Stimulated activated CD8-positive, alpha-beta memory T cell treated with anti-CD3 and anti-CD28 coated beads, Interleukin-7, amount 100 ng/mL, for 48 hours (primary cell): Measurements from ENCODE around the gene CMA1.
"Not testable (repeated sequence)": the region's sequence is repeated elsewhere in the genome, so short reads cannot be mapped to it uniquely, and the experiment has no call there.

Experiments
- DNase-seq, 2 donors: peaks; one replicate each; pipeline ENCODE4 v3.0.0-alpha.2; 2020; ENCODE audit warnings: low read depth in 1 of 2; ENCODE audit errors: extremely low read depth in 1 of 2

CMA1 gene

DNA sequence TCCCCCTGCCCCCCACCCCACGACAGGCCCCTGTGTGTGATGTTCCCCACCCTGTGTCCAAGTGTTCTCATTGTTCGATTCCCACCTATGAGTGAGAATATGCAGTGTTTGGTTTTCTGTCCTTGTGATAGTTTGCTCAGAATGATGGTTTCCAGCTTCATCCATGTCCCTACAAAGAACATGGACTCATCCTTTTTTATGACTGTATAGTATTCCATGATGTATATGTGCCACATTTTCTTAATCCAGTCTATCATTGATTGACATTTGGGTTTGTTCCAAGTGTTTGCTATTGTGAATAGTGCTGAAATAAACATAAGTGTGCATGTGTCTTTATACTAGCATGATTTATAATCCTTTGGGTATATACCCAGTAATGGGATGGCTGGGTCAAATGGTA lies 37.6 kb downstream of the CMA1 start:
- not testable (repeated sequence) for DNase-seq

DNA sequence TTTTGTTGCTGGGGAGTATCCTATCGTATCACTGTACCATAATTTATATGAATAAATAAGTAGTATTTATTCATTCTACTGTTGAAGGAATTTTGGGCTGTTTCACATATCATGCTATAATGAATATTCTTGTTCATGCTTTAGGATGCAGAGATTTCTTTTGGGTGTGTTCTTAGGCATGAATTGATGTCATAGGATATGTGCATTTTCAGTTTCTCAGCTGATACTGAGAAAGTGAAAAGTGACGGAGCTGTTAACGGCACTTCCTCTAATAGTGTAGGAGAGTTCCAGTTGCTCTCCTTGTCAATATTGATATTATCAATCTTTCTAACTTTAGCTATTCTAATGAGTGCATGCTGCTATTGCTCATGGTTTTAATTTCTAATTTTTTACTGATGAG lies 42.3 kb downstream of the CMA1 start:
- DNase-seq, result no peak

DNA sequence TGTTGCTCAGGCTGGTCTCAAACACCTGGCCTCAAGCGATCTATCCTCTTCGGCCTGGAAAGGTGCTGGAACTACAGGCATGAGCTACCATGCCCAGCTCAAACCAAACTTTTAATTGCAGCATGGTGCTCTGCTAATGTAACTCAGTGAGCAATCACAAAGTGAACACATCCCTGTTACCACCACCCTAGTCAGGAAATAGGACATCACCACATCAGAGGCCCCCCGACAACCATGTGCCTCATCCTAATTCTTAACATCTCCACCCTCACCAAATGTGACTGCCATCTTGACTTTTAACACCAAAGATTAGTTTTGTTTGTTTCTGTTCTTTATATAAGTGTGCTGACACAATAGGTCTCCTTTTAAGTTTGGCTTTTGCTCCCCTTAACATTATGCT lies 42.7 kb downstream of the CMA1 start:
- no peak for DNase-seq

DNA sequence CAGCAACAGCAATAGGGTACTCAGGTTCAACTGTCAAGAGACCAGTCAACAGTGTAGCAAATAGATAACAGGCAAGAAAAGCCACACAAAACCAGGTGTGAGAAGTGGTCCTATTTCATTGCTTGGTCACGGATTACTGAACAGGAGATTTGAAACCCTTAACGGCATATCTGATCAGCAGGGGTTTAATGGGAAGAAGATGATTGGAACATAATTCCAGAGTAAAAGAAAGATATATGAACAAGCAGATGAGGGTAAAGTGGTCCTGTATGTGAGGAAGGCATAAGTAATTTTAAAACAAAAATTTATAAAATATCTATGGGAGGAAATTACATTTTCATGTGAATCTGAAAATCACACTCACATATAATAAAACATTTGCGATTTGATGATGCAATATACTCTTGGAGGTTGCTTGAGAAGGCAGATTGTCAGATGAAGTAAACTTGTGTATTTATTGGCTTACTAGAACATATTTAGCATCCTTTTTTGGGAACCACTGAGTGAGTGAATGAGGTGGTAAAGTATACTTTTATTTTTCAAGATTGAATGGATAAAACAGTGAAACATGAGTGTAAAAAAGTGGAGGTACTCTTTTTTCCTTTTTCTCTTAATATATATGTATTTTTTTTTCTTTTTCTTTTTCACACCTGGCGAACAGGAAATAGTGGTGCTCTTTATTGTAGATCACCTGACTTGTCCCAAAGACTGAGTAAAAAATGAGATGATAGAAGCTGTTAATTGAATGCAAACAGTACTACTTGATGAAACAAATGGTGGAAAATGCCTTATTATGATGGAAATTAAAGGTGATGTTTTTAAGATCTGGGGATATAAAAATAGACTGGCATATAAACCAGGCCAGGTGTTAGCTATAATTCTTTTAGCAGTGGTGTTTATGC lies 43.9 kb downstream of the CMA1 start:
- DNase-seq, result no peak

DNA sequence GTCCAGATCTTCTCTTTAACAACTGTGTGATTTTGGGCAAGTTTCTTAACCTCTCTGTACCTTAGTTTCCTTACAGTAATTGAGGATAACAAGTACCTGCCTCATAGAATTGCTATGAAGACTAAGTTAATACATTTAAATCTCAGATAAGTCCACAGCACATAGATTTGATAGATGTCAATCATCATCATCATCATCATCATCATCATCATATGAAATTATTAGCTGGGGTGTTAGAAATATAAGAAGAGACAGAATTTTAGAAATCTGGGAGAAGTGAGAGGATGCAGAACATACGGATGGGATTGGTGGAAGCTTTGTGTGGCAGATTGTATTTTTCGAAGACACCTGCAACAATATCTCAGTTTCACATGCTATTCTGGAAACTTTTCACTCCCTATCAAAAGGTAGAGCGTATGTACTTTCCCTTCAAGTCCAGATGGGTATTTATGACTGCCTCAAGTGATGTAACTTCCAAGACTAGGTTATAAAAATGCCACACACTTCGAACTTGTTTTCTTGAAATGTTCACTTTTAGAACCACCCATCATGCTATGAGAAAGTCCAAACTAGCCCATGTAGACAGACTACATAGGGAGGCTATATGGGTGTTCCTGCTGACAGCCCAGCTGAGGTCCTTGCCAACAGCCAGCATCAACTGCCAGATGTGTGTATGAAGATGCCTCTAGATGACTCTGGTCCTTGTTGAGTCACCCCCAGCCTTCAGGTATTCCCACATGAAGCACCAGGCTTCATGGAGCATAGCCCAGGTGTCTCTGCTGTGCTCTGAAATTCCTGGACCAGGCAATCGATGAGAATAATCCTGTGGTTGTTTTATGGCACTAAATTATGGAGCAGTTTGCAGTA lies 44.8 kb downstream of the CMA1 start:
- DNase-seq, result no peak

DNA sequence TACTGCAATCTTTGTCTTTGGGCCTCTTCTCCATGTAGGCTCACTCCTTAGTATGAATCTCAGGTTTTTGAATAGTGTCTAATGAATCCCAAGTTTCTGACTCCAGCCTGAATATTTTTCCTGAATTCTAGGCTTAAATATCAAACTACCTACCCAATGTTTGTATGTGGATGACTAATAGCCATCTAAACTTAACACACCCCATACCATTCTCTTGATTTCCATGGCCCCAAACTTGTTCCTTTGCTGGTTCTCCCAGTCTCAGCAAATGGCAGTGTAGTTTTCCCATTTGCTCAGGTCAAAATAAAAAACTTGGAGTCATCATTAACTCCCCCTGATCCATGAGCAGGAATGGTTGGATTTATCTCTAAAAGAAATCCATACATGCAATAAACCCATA lies 46.7 kb downstream of the CMA1 start:
- no peak for DNase-seq

DNA sequence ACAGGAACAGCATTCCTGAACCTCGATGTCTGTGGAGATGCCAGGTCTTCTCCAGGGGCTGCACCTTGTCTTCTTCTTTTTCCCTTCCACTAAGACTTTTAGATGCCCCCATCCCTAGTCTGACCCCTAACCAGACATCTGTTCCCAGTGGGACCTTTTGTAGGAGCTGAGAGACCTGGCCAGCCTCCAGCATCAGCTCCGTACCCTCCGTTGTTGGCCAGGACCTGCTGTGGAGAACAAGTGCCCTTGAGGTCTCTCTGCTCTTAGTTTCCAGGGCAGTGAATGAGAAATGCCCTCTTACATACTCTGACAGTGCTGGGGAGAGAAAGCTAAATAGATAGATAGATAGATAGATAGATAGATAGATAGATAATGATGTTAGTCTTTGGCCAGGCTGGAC lies 48.7 kb downstream of the CMA1 start:
- DNase-seq, result no peak

DNA sequence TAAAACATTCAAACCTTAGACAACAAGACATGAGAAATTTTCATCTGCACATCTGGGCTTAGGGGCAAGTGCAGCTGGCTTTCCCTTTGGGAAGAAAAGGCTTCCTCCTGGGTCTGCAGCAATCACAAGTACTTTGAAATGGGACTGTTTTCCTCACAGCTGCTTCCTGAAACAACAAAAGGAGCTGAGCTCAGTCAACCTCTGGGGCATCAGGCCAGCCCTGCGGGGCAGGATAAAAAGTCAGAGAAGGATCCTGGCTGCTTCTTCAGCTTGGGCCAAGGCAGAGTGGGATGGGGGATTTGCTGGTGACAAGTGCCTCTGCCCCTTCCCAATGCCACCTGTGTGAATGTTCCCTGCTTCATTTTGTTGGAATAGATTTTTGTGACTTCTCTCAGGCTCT lies 49.3 kb downstream of the CMA1 start:
- DNase-seq, result no peak

DNA sequence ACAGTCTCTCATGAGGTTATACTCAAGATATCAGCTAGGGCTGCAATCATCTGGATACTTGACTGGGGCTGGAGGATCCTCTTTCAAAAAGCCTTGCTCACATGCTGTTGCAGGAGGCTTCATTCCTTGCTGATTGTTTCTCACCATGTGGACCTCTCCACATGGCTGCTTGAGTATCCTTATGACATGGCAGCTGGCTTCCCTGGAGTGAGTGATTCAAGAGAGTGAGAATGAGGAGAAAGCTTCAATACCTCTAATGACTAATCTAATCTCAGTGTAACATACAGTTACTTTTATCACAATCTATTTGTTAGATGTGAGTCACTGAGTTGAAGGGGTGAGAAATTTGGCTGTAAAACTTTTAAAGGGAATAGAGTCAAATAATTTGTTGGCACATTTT lies 51.1 kb downstream of the CMA1 start:
- no peak for DNase-seq
